GM23338 (cell line): Measurements from ENCODE around the gene IGSF22. TPM values are rescaled to one million over a fixed set of nuclear protein-coding genes. Genes with fewer than 3 reads are reported as not detected.

Experiments
- ATAC-seq: fragments of 200-7000 bp; cut with Tn5 transposase; 3 replicates; pipeline ENCODE4 v1.9.1; 2020
- DNase-seq: peaks from one replicate; pipeline ENCODE4 v3.0.0-alpha.2; 2015; ENCODE audit warnings: low spot score
- H2AFZ ChIP-seq: fragments of 200-600 bp; sonication (generic); 2 replicates; pipeline ENCODE4 v1.8.0; 2016; ENCODE audit warnings: antibody characterized with exemption, mild to moderate bottlenecking, moderate library complexity
- H3F3A ChIP-seq: fragments of 200-600 bp; sonication (generic); replicated peaks from 2 replicates; pipeline ENCODE4 v1.8.0; 2017; ENCODE audit warnings: antibody characterized with exemption, mixed run types, low read depth
- H3K27ac ChIP-seq: fragments of 200-600 bp; sonication (generic); 2 replicates; pipeline ENCODE4 v1.6.1; 2016; ENCODE audit warnings: low read depth
- H3K27me3 ChIP-seq: fragments of 200-600 bp; sonication (generic); 2 replicates; pipeline ENCODE4 v1.8.0; 2016; ENCODE audit warnings: mild to moderate bottlenecking, mixed run types, moderate library complexity; ENCODE audit not compliant: insufficient read depth
- H3K36me3 ChIP-seq: fragments of 200-600 bp; sonication (generic); 2 replicates; pipeline ENCODE4 v1.8.0; 2016; ENCODE audit warnings: mild to moderate bottlenecking; ENCODE audit not compliant: insufficient read depth
- H3K4me1 ChIP-seq: fragments of 200-600 bp; sonication (generic); 2 replicates; pipeline ENCODE4 v1.8.0; 2016; ENCODE audit warnings: mild to moderate bottlenecking, moderate library complexity; ENCODE audit not compliant: insufficient read depth
- H3K4me2 ChIP-seq: fragments of 200-600 bp; sonication (generic); 2 replicates; pipeline ENCODE4 v1.7.1; 2017; ENCODE audit warnings: mixed run types
- H3K4me3 ChIP-seq: fragments of 200-600 bp; sonication (generic); 2 replicates; pipeline ENCODE4 v1.6.1; 2016; ENCODE audit warnings: mixed run types
- H3K79me2 ChIP-seq: fragments of 200-600 bp; sonication (generic); replicated peaks from 2 replicates; pipeline ENCODE4 v1.8.0; 2017; ENCODE audit warnings: mild to moderate bottlenecking; ENCODE audit not compliant: insufficient read depth
- H3K9me2 ChIP-seq: fragments of 200-600 bp; sonication (generic); 2 replicates; pipeline ENCODE4 v1.8.0; 2017; ENCODE audit not compliant: insufficient read depth
- H4K20me1 ChIP-seq: fragments of 200-600 bp; sonication (generic); replicated peaks from 2 replicates; pipeline ENCODE4 v1.8.0; 2017; ENCODE audit warnings: mild to moderate bottlenecking; ENCODE audit not compliant: insufficient read depth
- H3K27ac Mint-ChIP-seq: 2 replicates; pipeline ENCODE4 v1.8.0; 2020; ENCODE audit warnings: inconsistent platforms, mild to moderate bottlenecking, moderate library complexity, mixed read lengths
- H3K27me3 Mint-ChIP-seq: 3 replicates; pipeline ENCODE4 v1.8.0; 2022; ENCODE audit warnings: low read depth, mild to moderate bottlenecking, moderate library complexity, mixed read lengths, inconsistent platforms; ENCODE audit not compliant: insufficient read depth, poor library complexity
- H3K36me3 Mint-ChIP-seq: 3 replicates; pipeline ENCODE4 v1.8.0; 2021; ENCODE audit warnings: low read depth, mild to moderate bottlenecking, inconsistent platforms, moderate library complexity, mixed read lengths
- H3K4me1 Mint-ChIP-seq: 3 replicates; pipeline ENCODE4 v1.8.0; 2020; ENCODE audit warnings: mild to moderate bottlenecking, inconsistent platforms, mixed read lengths
- H3K4me3 Mint-ChIP-seq: 3 replicates; pipeline ENCODE4 v1.8.0; 2021; ENCODE audit warnings: moderate library complexity, mild to moderate bottlenecking, inconsistent platforms, mixed read lengths
- H3K9me3 Mint-ChIP-seq: 3 replicates; pipeline ENCODE4 v1.8.0; 2020; ENCODE audit warnings: moderate library complexity, mild to moderate bottlenecking, inconsistent platforms, mixed read lengths
- JUNB ChIP-seq: IDR thresholded peaks from one replicate; pipeline ENCODE4 v1.6.1; 2016; ENCODE audit warnings: antibody characterized with exemption; ENCODE audit not compliant: unreplicated experiment
- POLR2AphosphoS5 ChIP-seq: IDR thresholded peaks from 2 replicates; pipeline ENCODE4 v1.6.1; 2016; ENCODE audit warnings: antibody characterized with exemption, low read depth
- STAT1 ChIP-seq: IDR thresholded peaks from one replicate; pipeline ENCODE4 v1.6.1; 2016; ENCODE audit warnings: antibody characterized with exemption; ENCODE audit not compliant: unreplicated experiment
- ZNF331 ChIP-seq: fragments of 250-450 bp; sonication (Bioruptor Pico); IDR thresholded peaks from 2 replicates; pipeline ENCODE4 v1.5.0; 2020; ENCODE audit warnings: low read depth, mild to moderate bottlenecking, moderate library complexity
- polyA plus RNA-seq: library from polyadenylated mRNA; unstranded; fragments of >200 nt; fragmentation: Nextera tagmentation; extraction: Ambion mirVana; gene quantifications from 2 replicates; pipeline ENCODE4 v1.2.1, GENCODE V29; 2016
- total RNA-seq: library from RNA; depleted of rRNA; stranded (reverse); fragments of >200 nt; shearing (Covaris generic); gene quantifications from 2 replicates; pipeline ENCODE4 v1.2.3, GENCODE V29; 2014
- TF ChIP-seq, protein P1 (sequence below): fragments of 250-450 bp; sonication (Bioruptor Pico); IDR thresholded peaks from 2 replicates; pipeline ENCODE4 v1.5.0; 2020; ENCODE audit warnings: mild to moderate bottlenecking, moderate library complexity

Gene IGSF22
- total and polyA plus RNA-seq, 2 experiments from 2014 or later, result 0.37 TPM; not detected in 1

DNA sequence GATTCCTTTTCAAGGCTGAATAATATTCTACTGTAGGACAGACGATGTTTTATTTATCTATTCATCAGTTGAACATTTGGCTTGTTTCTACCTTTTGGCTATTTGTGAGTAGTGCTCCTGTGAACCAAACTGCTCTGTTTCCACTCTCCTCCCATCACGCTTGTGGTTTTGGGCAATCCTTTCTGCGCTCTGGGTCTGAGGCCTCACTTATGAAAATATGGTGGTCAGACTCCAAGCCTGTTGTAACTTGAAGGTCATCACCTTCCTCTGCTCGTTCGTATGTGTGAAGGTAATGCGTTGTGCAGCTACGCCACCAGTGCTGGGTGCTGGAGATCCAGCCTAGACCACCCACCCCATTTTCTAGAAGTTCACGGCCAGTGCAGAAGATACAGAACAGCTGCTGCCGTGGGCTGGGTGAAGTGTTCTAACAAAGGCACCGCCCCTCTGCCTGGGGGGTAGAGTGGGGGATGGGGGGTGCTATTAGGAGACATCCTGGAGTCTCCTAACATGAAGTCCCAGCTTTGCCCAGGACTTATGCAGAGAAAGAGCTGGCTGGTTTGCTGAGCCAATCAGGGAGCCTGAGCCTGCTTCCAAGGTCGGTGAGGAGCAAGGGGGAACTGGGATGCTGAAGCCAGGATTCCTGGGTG, 44.6 kb upstream of the IGSF22 start:
- no peak overlapping the region for H3K27ac Mint-ChIP-seq
- no peak overlapping the region for H3K4me2 ChIP-seq
- TF ChIP-seq JUNB (no peak), ZNF331 (CRISPR knock-in tag) (no peak), STAT1 (no peak), POLR2AphosphoS5 (no peak)
- TF ChIP-seq, protein P1, sequence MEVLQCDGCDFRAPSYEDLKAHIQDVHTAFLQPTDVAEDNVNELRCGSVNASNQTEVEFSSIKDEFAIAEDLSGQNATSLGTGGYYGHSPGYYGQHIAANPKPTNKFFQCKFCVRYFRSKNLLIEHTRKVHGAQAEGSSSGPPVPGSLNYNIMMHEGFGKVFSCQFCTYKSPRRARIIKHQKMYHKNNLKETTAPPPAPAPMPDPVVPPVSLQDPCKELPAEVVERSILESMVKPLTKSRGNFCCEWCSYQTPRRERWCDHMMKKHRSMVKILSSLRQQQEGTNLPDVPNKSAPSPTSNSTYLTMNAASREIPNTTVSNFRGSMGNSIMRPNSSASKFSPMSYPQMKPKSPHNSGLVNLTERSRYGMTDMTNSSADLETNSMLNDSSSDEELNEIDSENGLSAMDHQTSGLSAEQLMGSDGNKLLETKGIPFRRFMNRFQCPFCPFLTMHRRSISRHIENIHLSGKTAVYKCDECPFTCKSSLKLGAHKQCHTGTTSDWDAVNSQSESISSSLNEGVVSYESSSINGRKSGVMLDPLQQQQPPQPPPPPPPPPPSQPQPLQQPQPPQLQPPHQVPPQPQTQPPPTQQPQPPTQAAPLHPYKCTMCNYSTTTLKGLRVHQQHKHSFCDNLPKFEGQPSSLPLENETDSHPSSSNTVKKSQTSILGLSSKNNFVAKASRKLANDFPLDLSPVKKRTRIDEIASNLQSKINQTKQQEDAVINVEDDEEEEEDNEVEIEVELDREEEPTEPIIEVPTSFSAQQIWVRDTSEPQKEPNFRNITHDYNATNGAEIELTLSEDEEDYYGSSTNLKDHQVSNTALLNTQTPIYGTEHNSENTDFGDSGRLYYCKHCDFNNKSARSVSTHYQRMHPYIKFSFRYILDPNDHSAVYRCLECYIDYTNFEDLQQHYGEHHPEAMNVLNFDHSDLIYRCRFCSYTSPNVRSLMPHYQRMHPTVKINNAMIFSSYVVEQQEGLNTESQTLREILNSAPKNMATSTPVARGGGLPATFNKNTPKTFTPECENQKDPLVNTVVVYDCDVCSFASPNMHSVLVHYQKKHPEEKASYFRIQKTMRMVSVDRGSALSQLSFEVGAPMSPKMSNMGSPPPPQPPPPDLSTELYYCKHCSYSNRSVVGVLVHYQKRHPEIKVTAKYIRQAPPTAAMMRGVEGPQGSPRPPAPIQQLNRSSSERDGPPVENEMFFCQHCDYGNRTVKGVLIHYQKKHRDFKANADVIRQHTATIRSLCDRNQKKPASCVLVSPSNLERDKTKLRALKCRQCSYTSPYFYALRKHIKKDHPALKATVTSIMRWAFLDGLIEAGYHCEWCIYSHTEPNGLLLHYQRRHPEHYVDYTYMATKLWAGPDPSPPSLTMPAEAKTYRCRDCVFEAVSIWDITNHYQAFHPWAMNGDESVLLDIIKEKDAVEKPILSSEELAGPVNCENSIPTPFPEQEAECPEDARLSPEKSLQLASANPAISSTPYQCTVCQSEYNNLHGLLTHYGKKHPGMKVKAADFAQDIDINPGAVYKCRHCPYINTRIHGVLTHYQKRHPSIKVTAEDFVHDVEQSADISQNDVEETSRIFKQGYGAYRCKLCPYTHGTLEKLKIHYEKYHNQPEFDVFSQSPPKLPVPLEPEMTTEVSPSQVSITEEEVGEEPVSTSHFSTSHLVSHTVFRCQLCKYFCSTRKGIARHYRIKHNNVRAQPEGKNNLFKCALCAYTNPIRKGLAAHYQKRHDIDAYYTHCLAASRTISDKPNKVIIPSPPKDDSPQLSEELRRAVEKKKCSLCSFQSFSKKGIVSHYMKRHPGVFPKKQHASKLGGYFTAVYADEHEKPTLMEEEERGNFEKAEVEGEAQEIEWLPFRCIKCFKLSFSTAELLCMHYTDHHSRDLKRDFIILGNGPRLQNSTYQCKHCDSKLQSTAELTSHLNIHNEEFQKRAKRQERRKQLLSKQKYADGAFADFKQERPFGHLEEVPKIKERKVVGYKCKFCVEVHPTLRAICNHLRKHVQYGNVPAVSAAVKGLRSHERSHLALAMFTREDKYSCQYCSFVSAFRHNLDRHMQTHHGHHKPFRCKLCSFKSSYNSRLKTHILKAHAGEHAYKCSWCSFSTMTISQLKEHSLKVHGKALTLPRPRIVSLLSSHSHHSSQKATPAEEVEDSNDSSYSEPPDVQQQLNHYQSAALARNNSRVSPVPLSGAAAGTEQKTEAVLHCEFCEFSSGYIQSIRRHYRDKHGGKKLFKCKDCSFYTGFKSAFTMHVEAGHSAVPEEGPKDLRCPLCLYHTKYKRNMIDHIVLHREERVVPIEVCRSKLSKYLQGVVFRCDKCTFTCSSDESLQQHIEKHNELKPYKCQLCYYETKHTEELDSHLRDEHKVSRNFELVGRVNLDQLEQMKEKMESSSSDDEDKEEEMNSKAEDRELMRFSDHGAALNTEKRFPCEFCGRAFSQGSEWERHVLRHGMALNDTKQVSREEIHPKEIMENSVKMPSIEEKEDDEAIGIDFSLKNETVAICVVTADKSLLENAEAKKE (CRISPR knock-in tag), result no peak
- peaks cover 27% of the 10 kb centered on the region for H3K4me1 ChIP-seq
- H3K27me3 ChIP-seq, result no peaks in the 10 kb centered on the region
- no peaks in the 10 kb centered on the region for H3K79me2 ChIP-seq
- no peaks in the 10 kb centered on the region for H4K20me1 ChIP-seq
- H3K4me1 Mint-ChIP-seq, result peaks cover 46% of the 10 kb centered on the region
- no peak overlapping the region for H2AFZ ChIP-seq
- ATAC-seq (no peak), DNase-seq (no peak)
- no peak overlapping the region for H3K4me3 Mint-ChIP-seq
- H3F3A ChIP-seq, result no peaks in the 10 kb centered on the region
- H3K9me3 Mint-ChIP-seq, result no peaks in the 10 kb centered on the region
- H3K36me3 Mint-ChIP-seq, result peaks cover 2% of the 10 kb centered on the region; the same call in 1 of the 3 replicates
- no peaks in the 10 kb centered on the region for H3K9me2 ChIP-seq
- no peaks in the 10 kb centered on the region for H3K36me3 ChIP-seq
- no peak overlapping the region for H3K27ac ChIP-seq
- H3K27me3 Mint-ChIP-seq, result peaks cover 14% of the 10 kb centered on the region
- H3K4me3 ChIP-seq, result no peak overlapping the region
